Lower lobe of right lung (tissue), 2 donors: ENCODE data around the gene ABTB2. TPM values are rescaled to one million over a fixed set of nuclear protein-coding genes. Genes with fewer than 3 reads are reported as not detected.
A peak's percentile ranks its signal among the peaks of the same experiment; 100 is the strongest.

Experiments used
- ATAC-seq, 2 donors: fragments of 200-7000 bp; cut with Tn5 transposase; one replicate each; pipeline ENCODE4 v1.9.1; 2020 to 2022; ENCODE audit warnings: mild to moderate bottlenecking in 2 of 2, moderate library complexity in 2 of 2
- DNase-seq: peaks from one replicate; pipeline ENCODE4 v3.0.0-alpha.2; 2020
- H3K27ac ChIP-seq: fragments of 200-600 bp; one replicate; pipeline ENCODE4 v1.8.0; 2022
- H3K27me3 ChIP-seq: fragments of 200-600 bp; one replicate; pipeline ENCODE4 v1.8.0; 2022; ENCODE audit warnings: low read depth
- H3K36me3 ChIP-seq: fragments of 200-600 bp; one replicate; pipeline ENCODE4 v1.8.0; 2022; ENCODE audit warnings: mild to moderate bottlenecking
- H3K4me1 ChIP-seq: fragments of 200-600 bp; one replicate; pipeline ENCODE4 v1.8.0; 2022
- H3K4me3 ChIP-seq: fragments of 200-600 bp; one replicate; pipeline ENCODE4 v1.8.0; 2022; ENCODE audit warnings: mild to moderate bottlenecking
- H3K9me3 ChIP-seq: fragments of 200-600 bp; one replicate; pipeline ENCODE4 v1.8.0; 2022
- intact Hi-C: fragments of 100-400 bp; cut with DNase I; formaldehyde crosslinking; loops from one replicate; pipeline ENCODE4 v1.11.0; 2022
- total RNA-seq: library from RNA; stranded (reverse); fragmentation: NEBNext Ultra II Directional; extraction: Animal tissue kit (Norgen Biotek cat#: 25700); gene quantifications from one replicate; pipeline ENCODE4 v1.2.1, GENCODE V29; 2021
- TF ChIP-seq, protein P1 (sequence below): fragments of 200-600 bp; IDR thresholded peaks from one replicate; pipeline ENCODE4 v1.8.0; 2022; ENCODE audit warnings: antibody characterized with exemption, mild to moderate bottlenecking
- donor health status: DM: no; HTN: yes; CAD: no; lungs with severe emphysema.

ABTB2 gene
- total RNA-seq, 1 donor from 2014 or later, result 2.7 TPM

DNA sequence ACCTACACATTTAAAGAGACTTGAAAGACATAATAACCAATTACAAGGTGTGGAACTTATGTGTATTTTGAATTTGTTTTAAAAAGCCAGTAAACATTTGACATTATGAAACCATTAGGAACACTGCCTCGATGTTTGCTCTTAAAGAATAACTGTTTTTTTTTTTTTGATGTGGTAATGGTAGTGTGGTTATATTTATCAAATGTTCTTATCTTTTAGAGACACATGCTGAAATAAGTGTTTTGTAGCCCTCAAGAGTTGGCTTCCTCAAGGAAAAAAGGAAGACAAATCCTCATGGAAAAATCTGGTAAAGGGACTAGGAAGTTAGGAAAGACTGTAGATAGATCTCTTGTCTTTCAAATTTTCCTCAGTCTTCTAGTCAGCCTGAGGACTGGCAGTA lies 2.2 kb upstream of the ABTB2 start:
- TF ChIP-seq, protein P1, sequence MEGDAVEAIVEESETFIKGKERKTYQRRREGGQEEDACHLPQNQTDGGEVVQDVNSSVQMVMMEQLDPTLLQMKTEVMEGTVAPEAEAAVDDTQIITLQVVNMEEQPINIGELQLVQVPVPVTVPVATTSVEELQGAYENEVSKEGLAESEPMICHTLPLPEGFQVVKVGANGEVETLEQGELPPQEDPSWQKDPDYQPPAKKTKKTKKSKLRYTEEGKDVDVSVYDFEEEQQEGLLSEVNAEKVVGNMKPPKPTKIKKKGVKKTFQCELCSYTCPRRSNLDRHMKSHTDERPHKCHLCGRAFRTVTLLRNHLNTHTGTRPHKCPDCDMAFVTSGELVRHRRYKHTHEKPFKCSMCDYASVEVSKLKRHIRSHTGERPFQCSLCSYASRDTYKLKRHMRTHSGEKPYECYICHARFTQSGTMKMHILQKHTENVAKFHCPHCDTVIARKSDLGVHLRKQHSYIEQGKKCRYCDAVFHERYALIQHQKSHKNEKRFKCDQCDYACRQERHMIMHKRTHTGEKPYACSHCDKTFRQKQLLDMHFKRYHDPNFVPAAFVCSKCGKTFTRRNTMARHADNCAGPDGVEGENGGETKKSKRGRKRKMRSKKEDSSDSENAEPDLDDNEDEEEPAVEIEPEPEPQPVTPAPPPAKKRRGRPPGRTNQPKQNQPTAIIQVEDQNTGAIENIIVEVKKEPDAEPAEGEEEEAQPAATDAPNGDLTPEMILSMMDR, result no peak
- Histone ChIP-seq H3K27me3 (peaks cover 12% of the 10 kb centered on the region), H3K36me3 (no peaks in the 10 kb centered on the region), H3K4me1 (peaks cover 31% of the 10 kb centered on the region), H3K4me3 (no peak overlapping the region), H3K27ac (no peak overlapping the region), H3K9me3 (no peaks in the 10 kb centered on the region)
- intact Hi-C loops, result loop anchor here (10.0 kb wide), 1 partner anchor 135 kb away; no protein-coding TSS in a partner anchor
- DNase-seq (no peak), ATAC-seq (no peak)

DNA sequence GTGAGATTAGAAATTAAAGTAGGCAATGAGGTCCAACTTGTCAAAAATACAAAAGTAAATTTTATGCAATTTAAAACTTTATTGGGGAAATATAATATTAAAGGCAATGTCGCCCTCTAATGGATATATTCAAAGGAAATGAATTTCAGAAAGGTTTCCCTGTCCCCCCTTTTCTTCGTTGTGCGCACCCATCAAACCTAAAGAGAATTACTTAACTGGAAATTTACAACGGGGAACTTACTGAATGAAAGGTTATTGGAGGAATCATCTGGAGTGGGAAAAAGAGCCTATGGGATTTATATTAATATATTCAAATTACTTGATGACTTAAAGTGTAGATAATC lies 1.7 kb upstream of the ABTB2 start:
- no peak overlapping the region for H3K27ac ChIP-seq
- H3K4me1 ChIP-seq, result peaks cover 31% of the 10 kb centered on the region
- TF ChIP-seq, protein P1, result peak; percentile 27
- peaks cover 17% of the 10 kb centered on the region for H3K27me3 ChIP-seq
- H3K36me3 ChIP-seq, result no peaks in the 10 kb centered on the region
- ATAC-seq, result no peak
- H3K9me3 ChIP-seq, result no peaks in the 10 kb centered on the region
- intact Hi-C loops, result loop anchor here (5.0 kb wide), 2 partner anchors 187 to 362 kb away; no protein-coding TSS in a partner anchor
- peak overlapping the region; percentile 71 for H3K4me3 ChIP-seq
- no peak for DNase-seq

DNA sequence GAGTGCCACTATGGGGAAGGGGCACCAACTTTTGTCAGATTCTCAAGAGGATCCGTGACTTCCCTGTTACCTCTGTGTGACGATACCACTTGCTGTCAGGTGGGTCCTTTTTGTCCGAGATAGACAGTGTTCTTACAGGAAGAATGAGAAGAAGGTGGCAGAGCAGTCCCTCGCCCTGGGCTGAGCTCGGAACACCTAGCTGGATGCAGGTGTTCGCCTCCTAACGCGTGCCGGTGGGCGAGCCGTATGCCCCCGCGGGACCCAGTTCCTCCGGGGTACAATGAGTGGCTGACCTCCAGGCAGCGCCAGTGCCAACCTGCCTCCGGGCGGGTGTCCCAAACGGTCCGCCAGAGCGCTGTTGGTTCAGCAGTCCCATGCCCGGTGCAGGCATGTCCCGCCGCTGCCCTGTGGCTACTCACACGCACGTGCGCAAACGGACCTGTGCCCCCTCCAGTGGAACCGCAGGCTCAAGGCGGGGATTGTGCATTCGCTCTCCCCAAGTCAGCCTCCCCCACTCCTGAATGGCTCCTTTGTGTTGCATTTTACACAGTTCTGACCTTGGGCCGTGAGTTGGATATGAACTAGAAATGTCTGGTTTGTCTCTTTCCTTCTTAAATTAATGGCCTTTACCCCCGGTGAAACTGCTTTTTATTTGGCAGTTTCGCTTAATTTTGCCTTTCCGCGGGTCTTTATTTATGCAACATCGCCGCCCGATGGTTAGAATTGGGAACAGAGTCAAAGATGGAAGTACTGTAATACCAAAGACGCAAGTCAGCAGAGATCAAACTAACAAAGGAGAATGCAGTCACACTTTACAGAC lies 1.1 kb upstream of the ABTB2 start:
- Histone ChIP-seq H3K27ac (peak overlapping the region; percentile 31), H3K9me3 (no peaks in the 10 kb centered on the region), H3K36me3 (no peaks in the 10 kb centered on the region), H3K4me1 (peaks cover 31% of the 10 kb centered on the region), H3K27me3 (peaks cover 19% of the 10 kb centered on the region), H3K4me3 (peak overlapping the region; percentile 71)
- intact Hi-C loops, result loop anchor here (5.0 kb wide), 2 partner anchors 187 to 362 kb away; no protein-coding TSS in a partner anchor
- peak; percentile 82 for DNase-seq
- TF ChIP-seq, protein P1, result peak; percentile 77
- ATAC-seq, result peak; percentile 46 to 52

DNA sequence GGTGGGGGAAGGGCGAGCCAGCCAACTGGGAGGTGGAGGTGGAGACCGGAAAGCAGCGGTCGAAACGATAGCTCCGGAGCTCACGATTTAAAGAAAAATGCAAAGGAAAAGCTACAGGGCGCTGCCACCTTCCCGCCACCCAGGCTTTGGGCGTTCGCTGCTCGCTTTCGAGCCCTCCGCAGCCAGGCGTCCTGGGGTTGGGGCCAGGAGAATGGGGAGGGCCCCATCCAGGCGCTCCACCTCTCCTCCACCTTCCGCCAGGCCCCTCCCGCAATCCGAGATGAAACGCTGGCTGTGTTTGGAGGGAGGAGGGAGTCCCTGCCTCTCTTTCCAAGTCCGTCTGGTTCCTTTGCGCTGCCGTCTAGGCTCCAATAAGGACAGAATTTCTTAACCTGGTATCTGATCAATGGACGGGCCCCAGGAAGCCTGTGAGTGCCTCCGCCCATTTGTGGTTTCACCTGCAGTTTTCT lies 483 bp upstream of the ABTB2 start:
- no peaks in the 10 kb centered on the region for H3K9me3 ChIP-seq
- DNase-seq (no peak), ATAC-seq (peak; percentile 37 to 55)
- peaks cover 31% of the 10 kb centered on the region for H3K4me1 ChIP-seq
- intact Hi-C loops, result loop anchor here (5.0 kb wide), 2 partner anchors 186 to 361 kb away; no protein-coding TSS in a partner anchor
- peak overlapping the region; percentile 71 for H3K4me3 ChIP-seq
- H3K36me3 ChIP-seq, result no peaks in the 10 kb centered on the region
- H3K27ac ChIP-seq, result peak overlapping the region; percentile 31
- TF ChIP-seq, protein P1, result no peak
- peaks cover 19% of the 10 kb centered on the region for H3K27me3 ChIP-seq

DNA sequence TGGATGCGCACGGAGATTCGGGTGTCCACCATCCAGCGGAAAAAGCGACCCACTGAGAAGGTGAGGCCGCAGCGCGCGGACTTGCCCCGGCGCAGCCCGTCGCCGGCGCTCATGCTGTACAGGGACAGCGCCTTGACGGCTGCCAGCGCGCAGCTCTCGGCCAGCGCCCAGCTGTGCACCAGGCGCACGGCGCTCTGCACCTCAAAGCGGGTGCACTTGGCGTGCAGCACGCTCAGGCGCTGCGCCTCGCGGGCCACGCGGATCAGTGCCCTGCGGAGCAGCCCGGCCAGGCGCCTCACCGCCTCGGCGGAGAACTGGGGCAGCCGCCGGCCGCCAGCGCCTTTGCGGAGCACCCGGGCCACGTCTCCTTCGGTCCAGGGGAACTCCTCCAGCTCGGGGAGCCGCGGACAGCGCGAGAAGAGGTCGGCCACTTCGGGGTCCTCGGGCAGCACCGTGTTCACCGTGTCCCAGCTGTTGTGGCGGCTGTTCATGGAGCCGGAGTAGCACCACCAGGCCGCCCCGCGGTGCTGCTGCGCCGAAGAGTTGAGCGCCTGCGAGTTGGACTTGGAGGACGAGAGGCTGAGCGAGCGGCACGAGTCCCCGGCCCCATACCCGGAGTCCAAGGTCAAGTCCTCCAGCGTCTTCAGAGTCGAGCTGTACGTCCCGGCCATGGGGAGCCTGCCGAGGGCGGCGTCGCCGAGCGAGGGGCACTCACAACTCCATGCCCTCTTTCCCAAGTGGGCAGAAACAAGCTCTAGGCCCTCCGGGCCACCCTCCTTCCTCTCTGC lies 703 bp downstream of the ABTB2 start:
- Histone ChIP-seq H3K36me3 (no peaks in the 10 kb centered on the region), H3K4me3 (peak overlapping the region; percentile 71), H3K27ac (peak overlapping the region; percentile 59), H3K4me1 (peaks cover 31% of the 10 kb centered on the region), H3K27me3 (peaks cover 19% of the 10 kb centered on the region), H3K9me3 (no peaks in the 10 kb centered on the region)
- ATAC-seq, result peak; percentile 57 to 76
- peak; percentile 74 for DNase-seq
- TF ChIP-seq, protein P1, result no peak
- intact Hi-C loops, result loop anchor here (5.0 kb wide), 2 partner anchors 185 to 360 kb away; no protein-coding TSS in a partner anchor
